Left cardiac atrium (tissue), 4 donors: ENCODE measurements around the gene ADGRD2. TPM values are rescaled to one million over a fixed set of nuclear protein-coding genes. Genes with fewer than 3 reads are reported as not detected.

Experiments used
- ATAC-seq, 2 donors: fragments of 200-7000 bp; cut with Tn5 transposase; one replicate each; pipeline ENCODE4 v1.9.1; 2020; ENCODE audit warnings: mild to moderate bottlenecking in 2 of 2, moderate library complexity in 2 of 2
- DNase-seq: peaks from one replicate; pipeline ENCODE4 v3.0.0-alpha.2; 2020
- intact Hi-C, 2 donors: fragments of 100-400 bp; cut with DNase I; formaldehyde crosslinking; loops; one replicate each; pipeline versions ENCODE4 v1.14.1 to v1.15.1; 2022 to 2023
- total RNA-seq, 2 donors: library from RNA; stranded (reverse); fragmentation: NEBNext Ultra II Directional; extraction: Animal tissue kit (Norgen Biotek cat#: 25700); gene quantifications; one replicate each; pipeline ENCODE4 v1.2.1, GENCODE V29; 2021
- donor health status: DM: no; HTN: yes; CAD: no.
- donor health status: DM: no; HTN: yes; CAD: no; lungs with severe emphysema.
- donor health status: DM: yes; HTN: yes; CAD: no.
- donor health status: Dilated cardiomyopathy.

ADGRD2 gene
- total RNA-seq, 2 donors from 2014 or later: not detected

- DNase-seq (no peak), ATAC-seq (no peak)
- intact Hi-C loops: no loop called here
Measured at GRCh38 chr9:124520206-124520596, 70.0 kb downstream of the ADGRD2 start.

DNA sequence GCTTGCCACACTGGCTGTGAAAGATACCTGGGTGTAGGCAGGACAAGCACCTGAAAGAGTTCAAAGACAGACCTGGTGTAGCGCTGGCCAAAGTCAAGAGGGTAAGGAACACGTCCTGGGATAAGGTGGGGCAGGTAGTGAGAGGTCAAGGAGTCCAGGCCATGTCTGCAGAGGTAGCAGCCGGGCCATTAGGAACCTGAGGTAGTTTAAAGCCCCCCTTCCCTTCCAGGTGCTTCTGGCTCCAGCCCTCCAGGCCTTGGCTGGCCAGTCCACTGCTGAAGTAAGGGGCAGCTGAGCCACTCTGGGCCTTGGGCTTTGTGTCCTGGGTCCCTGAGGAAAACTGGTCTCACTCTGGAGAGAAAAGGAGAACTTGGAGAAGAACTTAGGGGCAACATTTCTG, 70.9 kb downstream of the ADGRD2 start:
- ATAC-seq (no peak), DNase-seq (no peak)
- intact Hi-C loops: no loop called here

- ATAC-seq (no peak), DNase-seq (no peak)
- intact Hi-C loops: no loop called here
Measured at GRCh38 chr9:124522121-124523098, 72.2 kb downstream of the ADGRD2 start.

DNA sequence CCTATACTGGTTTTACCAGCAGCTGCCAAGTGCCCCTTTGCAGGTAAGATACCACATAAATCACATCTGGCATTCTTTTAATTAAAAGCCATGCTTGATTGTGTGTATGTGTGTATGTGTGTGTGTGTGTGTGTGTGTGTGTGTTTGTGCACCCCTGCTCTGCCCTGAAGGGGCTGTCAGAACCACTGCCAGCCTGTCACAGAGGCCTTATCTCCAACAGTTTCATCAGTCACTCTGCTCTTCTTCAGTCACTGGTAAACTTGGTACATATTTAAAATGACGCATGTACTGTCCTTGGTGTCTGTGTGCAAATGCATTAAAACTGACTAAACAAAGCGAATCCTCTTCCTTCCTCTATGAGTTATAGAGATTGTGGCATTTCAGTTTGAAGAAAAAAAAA, 75.9 kb downstream of the ADGRD2 start:
- intact Hi-C loops: no loop called here
- ATAC-seq: peak; percentile 81 to 86
- no peak for DNase-seq

DNA sequence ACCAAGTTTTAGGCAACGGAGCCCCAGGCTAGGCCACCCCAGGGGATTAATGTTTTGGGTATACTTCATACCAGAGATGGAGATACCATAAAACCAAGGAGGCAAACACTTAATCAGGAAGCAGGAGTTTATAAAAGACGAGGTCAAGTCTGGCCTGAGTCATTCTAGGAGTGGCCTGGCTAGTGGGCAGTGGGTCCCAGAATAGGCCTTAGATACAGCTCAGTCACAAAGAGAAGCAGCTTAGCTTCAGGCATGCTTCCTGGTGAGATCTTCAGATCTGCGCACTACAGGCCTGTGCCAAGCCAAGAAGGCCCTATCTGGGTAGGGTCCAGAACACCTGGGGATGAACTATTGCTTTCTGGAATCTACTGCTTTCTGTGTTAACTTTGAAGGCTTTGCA, 77.5 kb downstream of the ADGRD2 start:
- intact Hi-C loops: no loop called here
- peak in 1 of 2 donors; percentile 44 for ATAC-seq
- DNase-seq: no peak

Other genes starting within 250 kb of the ADGRD2 start
- gene NEK6, start 192.5 kb upstream of the ADGRD2 start, total RNA-seq: 10 to 100 TPM; 28.7 to 32.6 TPM
- gene PSMB7, start 35.0 kb upstream of the ADGRD2 start, total RNA-seq: 100 to 1,000 TPM; 124 to 135 TPM
- not detected for gene NR5A1, start 56.9 kb downstream of the ADGRD2 start, total RNA-seq